Measurements from ENCODE around the gene RXFP3.
"Not testable (repeated sequence)": the region's sequence is repeated elsewhere in the genome, so short reads cannot be mapped to it uniquely, and the experiment has no call there.

RXFP3 gene, protein sequence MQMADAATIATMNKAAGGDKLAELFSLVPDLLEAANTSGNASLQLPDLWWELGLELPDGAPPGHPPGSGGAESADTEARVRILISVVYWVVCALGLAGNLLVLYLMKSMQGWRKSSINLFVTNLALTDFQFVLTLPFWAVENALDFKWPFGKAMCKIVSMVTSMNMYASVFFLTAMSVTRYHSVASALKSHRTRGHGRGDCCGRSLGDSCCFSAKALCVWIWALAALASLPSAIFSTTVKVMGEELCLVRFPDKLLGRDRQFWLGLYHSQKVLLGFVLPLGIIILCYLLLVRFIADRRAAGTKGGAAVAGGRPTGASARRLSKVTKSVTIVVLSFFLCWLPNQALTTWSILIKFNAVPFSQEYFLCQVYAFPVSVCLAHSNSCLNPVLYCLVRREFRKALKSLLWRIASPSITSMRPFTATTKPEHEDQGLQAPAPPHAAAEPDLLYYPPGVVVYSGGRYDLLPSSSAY

GRCh38 chr5:33936381-33937016, at the start of gene RXFP3:
TSS of gene RXFP3 (plus strand) at chr5:33936386. CDS start at chr5:33936741, 355 bp downstream.
- no peak for DNase-seq (ENCODE audit: low read depth in 1 of 2, low spot score in 1 of 2)

DNA sequence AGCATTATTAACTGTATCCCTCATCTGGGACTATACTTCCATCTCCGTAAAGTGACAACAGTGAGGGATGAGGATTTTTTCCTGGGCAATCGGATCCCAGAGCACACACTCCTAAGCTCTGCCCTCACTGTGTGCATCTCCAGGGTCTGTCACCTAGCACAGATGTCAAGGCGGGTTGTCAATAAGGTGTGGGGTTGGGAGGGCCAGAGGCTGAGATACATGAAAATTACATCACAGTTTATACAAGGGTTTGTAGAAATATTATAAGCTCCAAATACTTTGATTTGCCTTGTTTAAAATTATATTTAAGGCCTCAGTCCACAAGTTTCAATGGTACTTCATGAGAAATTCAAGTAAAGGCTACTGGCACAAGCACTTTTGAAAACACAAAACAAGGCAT, 48.9 kb upstream of the RXFP3 start:
- DNase-seq (ENCODE audit: low read depth in 1 of 2, low spot score in 1 of 2) = no peak

- no peak for DNase-seq (ENCODE audit: low read depth in 1 of 2, low spot score in 1 of 2)
Measured at GRCh38 chr5:33888587-33888986, 47.6 kb upstream of the RXFP3 start.

GRCh38 chr5:33890131-33891032, 45.8 kb upstream of the RXFP3 start:
- DNase-seq (ENCODE audit: low read depth in 1 of 2, low spot score in 1 of 2) = no peak

DNA sequence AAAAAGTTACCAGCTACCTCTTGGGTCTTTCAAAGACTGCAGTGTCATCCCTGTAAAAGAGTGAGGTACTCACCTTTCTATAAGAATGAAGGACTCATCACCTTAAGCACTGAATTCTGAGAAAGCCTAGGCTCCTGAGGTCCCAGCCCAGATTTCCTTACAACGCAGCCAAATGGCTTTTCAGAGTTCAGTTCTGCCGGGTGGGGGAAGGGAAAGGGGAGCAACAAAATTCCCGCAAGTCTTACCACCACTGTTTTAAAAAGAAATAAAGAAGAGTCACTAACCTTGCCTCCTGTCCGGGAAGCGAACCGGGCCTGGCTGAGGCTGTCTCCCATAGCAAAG, 44.8 kb upstream of the RXFP3 start:
- DNase-seq (ENCODE audit: low read depth in 1 of 2, low spot score in 1 of 2) = no peak

GRCh38 chr5:33891788-33892619, 44.2 kb upstream of the RXFP3 start, which contains the start of gene ADAMTS12:
TSS of gene ADAMTS12 (minus strand) at chr5:33891990. CDS start at chr5:33891856, 134 bp downstream.
- DNase-seq (ENCODE audit: low read depth in 1 of 2, low spot score in 1 of 2) = no peak

DNA sequence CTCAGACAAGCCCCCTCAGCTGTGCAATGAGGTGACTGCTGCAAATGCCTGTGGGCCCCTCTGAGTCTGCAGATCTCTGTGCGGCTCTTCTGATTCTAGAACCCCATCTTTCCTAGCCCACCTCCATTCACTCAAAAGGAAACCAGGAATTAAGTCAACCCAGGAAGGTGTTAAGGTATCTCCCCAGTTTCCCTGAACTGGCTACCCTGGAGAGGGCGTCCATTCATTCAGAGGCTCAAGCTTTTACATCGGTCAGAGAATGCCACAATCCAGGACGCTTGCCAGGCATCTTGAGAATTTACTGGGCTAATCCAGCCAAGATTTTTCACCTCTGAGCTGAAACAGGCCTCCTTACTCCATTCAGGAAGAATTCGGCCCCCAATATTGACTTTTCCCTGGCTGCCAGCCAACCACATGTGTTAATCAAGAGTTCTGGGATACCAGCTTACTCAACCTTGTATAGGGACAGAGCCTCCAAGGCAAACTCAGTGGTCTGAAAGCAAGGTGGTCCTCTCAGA, 43.5 kb upstream of the RXFP3 start:
- no peak for DNase-seq (ENCODE audit: low read depth in 1 of 2, low spot score in 1 of 2)

DNA sequence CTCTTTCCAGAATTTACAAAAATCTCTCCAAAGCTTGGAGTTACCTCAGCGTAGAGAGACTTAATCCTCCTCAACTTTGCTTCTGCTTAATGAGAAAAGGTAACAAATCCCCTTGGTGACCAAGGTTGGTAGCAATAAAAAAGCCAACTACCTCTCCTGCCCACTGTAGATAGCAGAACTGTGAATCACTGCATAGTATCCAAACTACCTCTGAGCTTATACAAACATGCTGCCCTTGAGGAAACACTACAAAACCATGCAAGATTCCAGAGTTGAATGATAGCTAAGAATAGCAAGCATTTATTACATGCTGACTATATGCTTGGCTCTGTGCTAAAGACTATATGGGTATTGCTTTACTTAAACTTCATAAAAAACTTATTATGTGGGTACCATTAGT, 41.6 kb upstream of the RXFP3 start:
- DNase-seq (ENCODE audit: low read depth in 1 of 2, low spot score in 1 of 2) = no peak

DNA sequence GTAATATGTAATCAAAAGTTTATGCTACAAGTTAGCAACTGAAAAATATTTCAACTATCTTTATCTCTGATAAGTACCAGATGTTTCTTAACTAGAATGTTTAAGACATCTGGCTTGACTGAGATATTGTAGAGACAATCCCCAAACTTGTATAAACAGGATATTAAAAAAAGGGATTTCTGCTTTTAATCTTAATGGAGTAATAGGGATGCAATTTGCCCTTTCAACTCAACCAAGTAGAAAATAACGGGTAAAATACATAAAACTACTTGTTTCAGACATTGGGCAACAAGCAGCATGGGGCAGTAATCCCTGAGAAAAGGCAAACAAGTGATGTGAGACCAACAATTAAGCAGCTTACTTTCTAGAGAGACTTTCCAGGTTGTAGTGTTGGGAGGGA, 35.0 kb upstream of the RXFP3 start:
- DNase-seq (ENCODE audit: low read depth in 1 of 2, low spot score in 1 of 2) = no peak

DNA sequence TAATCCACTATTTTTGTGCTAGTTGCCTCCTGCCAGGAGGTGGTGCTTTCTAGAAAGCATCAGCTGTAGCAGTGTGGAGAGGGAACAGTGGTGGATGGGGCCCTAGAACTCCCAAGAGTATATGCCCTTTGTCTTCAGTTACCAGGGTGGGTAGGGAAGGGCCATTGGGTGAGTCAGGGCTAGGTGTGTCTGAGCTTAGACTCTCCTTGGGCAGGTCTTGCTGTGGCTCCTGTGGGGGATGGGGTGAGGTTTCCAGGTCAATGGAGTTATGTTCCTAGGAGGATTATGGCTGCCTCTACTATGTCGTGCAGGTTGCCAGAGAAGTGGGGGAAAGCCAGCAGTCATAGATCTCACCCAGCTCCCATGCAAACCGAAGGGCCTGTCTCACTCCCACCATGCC, 33.1 kb upstream of the RXFP3 start:
- DNase-seq (ENCODE audit: low read depth in 1 of 2, low spot score in 1 of 2) = no peak

DNA sequence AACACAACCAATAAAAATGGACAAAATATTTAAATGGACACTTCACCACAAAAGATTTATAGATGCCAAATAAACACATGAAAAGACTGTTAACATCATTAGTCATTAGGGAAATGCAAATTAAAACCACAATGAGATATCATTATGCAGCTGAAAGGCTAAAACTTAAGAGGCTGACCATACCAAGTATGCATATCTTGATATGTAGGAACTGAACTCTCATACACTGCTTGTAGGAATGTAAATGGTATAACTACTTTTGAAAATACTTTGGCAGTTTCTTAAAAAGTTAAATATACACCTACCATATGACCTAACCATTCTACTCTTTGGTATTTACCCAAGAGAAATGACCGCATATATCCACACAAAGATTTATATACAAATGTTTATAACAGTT, 30.8 kb upstream of the RXFP3 start:
- no peak for DNase-seq (ENCODE audit: low read depth in 1 of 2, low spot score in 1 of 2)

DNA sequence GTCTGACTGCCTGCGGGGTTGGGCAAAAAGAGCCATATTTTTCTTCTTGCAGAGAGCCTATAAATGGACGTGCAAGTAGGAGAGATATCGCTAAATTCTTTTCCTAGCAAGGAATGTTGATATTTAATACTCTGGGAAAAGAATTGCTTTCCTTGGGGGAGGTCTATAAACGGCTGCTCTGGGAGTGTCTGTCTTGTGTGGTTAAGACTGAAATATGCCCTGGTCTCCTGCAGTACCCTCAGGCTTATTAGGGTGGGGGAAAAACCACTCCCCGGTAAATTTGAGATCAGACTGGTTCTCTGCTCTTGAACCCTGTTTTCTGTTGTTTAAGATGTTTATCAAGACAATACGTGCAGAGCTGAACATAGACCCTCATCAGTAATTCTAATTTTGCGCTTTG, 29.9 kb upstream of the RXFP3 start:
- not testable (repeated sequence) for DNase-seq (ENCODE audit: low read depth in 1 of 2, low spot score in 1 of 2)

DNA sequence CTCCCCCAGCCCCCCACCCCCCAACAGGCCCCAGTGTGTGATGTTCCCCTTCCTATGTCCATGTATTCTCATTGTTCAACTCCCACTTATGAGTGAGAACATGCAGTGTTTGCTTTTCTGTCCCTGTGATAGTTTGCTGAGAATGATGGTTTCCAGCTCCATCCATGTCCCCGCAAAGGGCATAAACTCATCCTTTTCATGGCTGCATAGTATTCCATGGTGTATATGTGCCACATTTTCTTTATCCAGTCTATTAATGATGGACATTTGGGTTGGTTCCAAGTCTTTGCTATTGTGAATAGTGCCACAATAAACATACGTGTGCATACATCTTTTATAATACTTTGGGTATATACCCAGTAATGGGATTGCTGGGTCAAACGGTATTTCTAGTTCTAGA, 21.3 kb upstream of the RXFP3 start:
- not testable (repeated sequence) for DNase-seq (ENCODE audit: low read depth in 1 of 2, low spot score in 1 of 2)

- no peak for DNase-seq (ENCODE audit: low read depth in 1 of 2, low spot score in 1 of 2)
Measured at GRCh38 chr5:33921002-33921401, 15.2 kb upstream of the RXFP3 start.

GRCh38 chr5:33925278-33925677, 10.9 kb upstream of the RXFP3 start:
- DNase-seq (ENCODE audit: low read depth in 1 of 2, low spot score in 1 of 2) = no peak

GRCh38 chr5:33927685-33928084, 8.5 kb upstream of the RXFP3 start:
- DNase-seq (ENCODE audit: low read depth in 1 of 2, low spot score in 1 of 2) = no peak

- no peak for DNase-seq (ENCODE audit: low read depth in 1 of 2, low spot score in 1 of 2)
Measured at GRCh38 chr5:33928283-33928682, 7.9 kb upstream of the RXFP3 start.

DNA sequence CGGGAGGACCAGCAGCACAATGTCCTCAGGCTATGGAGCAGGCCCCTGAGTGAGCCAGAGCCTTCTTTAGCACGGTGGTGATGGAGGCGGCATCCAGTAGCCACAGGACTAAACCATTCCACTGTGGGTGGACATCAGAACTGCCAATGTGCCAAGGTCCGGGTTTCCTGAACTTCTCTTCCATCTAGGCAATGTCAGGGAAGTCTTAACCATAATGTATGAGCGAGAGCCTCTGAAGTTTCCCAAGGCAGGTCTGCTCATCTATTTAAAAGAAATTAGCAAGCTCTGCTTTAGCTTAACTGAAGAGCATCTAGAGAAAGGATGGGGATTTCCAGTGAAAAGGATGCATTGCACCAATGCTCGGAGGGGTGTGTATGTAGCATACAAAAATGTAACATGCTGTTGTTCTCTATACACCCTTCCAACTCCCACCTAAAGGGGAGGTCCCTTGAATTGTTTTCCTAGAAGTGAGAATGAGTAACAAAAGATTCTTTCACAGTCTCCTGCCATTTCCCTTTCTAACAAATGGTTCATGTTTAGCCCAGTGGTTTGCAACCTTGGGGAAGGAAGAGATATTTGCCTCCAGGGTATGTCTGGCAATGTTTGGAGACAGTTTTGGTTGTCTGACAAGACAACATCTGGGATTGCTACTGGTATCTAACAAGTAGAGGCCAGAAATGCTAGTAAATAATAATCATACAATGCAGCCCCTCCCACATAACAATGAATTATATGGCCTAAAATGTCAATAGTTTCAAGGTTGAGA, 6.1 kb upstream of the RXFP3 start:
- DNase-seq (ENCODE audit: low read depth in 1 of 2, low spot score in 1 of 2) = no peak

DNA sequence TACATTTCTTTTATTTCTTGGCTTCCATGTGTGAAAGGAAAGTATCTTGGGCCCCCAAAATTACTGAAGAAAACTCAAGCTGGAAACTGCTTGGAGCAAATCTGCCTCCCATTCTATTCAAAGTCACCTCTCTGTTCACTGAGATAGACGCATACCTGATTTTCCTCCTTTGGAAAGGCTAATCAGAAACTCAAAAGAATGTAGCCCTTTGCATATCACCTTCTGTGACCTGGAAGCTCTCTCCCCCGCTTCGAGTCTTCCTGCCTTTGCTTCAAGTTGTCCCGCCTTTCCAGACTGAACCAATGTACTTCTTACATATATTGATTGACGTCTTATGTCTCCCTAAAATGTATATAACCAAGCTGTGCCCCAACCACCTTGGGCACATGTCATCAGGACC, 5.0 kb upstream of the RXFP3 start:
- no peak for DNase-seq (ENCODE audit: low read depth in 1 of 2, low spot score in 1 of 2)

DNA sequence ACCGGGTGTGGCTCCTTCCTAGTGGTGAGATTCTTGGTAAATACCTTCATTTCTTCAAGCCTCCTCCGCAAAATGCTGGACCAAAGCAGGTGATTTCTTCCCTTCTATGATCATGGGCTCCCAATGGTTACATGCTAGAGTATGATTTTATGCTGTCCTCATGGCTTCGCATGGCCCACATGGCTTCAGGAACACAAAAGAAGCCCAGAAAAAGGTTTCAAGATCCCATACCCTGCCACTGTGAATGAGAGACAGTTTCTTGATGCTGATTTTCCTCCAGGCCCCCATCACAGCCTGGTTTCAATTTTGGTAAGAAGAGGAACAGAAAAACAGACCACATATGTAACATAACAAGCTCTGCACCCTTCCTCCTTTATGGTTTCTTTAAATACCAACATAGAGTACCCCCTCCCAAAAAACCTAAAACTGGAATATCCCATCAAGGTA, 2.4 kb upstream of the RXFP3 start:
- no peak for DNase-seq (ENCODE audit: low read depth in 1 of 2, low spot score in 1 of 2)
